A673 (cell line): Measurements from ENCODE around the gene KLF7. TPM values are rescaled to one million over a fixed set of nuclear protein-coding genes. Genes with fewer than 3 reads are reported as not detected.

Experiments used
- BruUV-seq: library from RNA; stranded (reverse); fragments of 400-500 nt; replicated peaks from 2 replicates; lab custom pipeline; 2021; lab: Mats Ljungman, UMichigan
- CTCF ChIA-PET: fragments of 300-600 bp; sonication (Branson Sonifier 250); formaldehyde crosslinking; loops from one replicate; lab custom pipeline; 2022; ENCODE audit warnings: antibody characterized with exemption; lab: Charles Lee
- POLR2A ChIA-PET: fragments of 300-600 bp; sonication (Branson Sonifier 250); formaldehyde crosslinking; loops from one replicate; lab custom pipeline; 2022; ENCODE audit warnings: antibody characterized with exemption; ENCODE audit not compliant: low non-redundant PET; lab: Charles Lee
- DNase-seq: peaks from one replicate; pipeline ENCODE4 v3.0.0-alpha.2; 2015; ENCODE audit warnings: low spot score
- H3K27ac ChIP-seq: fragments of 200-600 bp; sonication (generic); 2 replicates; pipeline ENCODE4 v1.5.1; 2016; ENCODE audit warnings: mixed run types, low read depth, mild to moderate bottlenecking, mixed read lengths, antibody characterized with exemption, low read length; ENCODE audit not compliant: poor library complexity, severe bottlenecking
- H3K27me3 ChIP-seq: fragments of 200-600 bp; sonication (generic); replicated peaks from 2 replicates; pipeline ENCODE4 v1.6.1; 2017; ENCODE audit warnings: mixed run types, low read depth, mild to moderate bottlenecking, mixed read lengths, antibody characterized with exemption, low read length; ENCODE audit not compliant: insufficient read depth, poor library complexity
- H3K36me3 ChIP-seq: fragments of 200-600 bp; sonication (generic); 2 replicates; pipeline ENCODE4 v1.6.1; 2016; ENCODE audit warnings: mixed run types, mild to moderate bottlenecking, mixed read lengths, antibody characterized with exemption, low read length; ENCODE audit not compliant: insufficient read depth, poor library complexity, severe bottlenecking
- H3K4me1 ChIP-seq: fragments of 200-600 bp; sonication (generic); 2 replicates; pipeline ENCODE4 v1.6.1; 2017; ENCODE audit warnings: mixed run types, mild to moderate bottlenecking, mixed read lengths, antibody characterized with exemption, low read length; ENCODE audit not compliant: insufficient read depth, poor library complexity, severe bottlenecking
- H3K4me3 ChIP-seq: fragments of 200-600 bp; sonication (generic); 2 replicates; pipeline ENCODE4 v1.5.1; 2016; ENCODE audit warnings: low read depth, mixed run types, mild to moderate bottlenecking, mixed read lengths, low read length; ENCODE audit not compliant: poor library complexity, severe bottlenecking
- H3K9me3 ChIP-seq: fragments of 200-600 bp; sonication (generic); 2 replicates; pipeline ENCODE4 v1.6.1; 2016; ENCODE audit warnings: mixed run types, low read depth, mild to moderate bottlenecking, mixed read lengths, antibody characterized with exemption, low read length; ENCODE audit not compliant: poor library complexity, severe bottlenecking
- EZH2 ChIP-seq: fragments of 200-600 bp; sonication (generic); IDR thresholded peaks from 2 replicates; pipeline ENCODE4 v1.6.1; 2017; ENCODE audit warnings: borderline replicate concordance, low read depth, mild to moderate bottlenecking, mixed read lengths, antibody characterized with exemption, low read length; ENCODE audit not compliant: poor library complexity, severe bottlenecking
- intact Hi-C: fragments of 100-400 bp; cut with micrococcal nuclease; formaldehyde crosslinking; loops from one replicate; pipeline ENCODE4 v1.10.0; 2022; ENCODE audit not compliant: unreplicated experiment
- total RNA-seq: library from RNA; stranded (reverse); gene quantifications from 2 replicates; pipeline ENCODE4 v1.2.3, GENCODE V29; 2021
- TF ChIP-seq, protein P1 (sequence below): fragments of 300-800, 200-600 bp; sonication (generic); conservative IDR thresholded peaks from 2 replicates; pipeline ENCODE4 v1.5.1; 2017; ENCODE audit warnings: low read depth, mild to moderate bottlenecking, antibody characterized with exemption, low read length, moderate library complexity, mixed read lengths

KLF7 gene
- total RNA-seq, 1 experiment from 2014 or later, result 16.4 TPM

DNA sequence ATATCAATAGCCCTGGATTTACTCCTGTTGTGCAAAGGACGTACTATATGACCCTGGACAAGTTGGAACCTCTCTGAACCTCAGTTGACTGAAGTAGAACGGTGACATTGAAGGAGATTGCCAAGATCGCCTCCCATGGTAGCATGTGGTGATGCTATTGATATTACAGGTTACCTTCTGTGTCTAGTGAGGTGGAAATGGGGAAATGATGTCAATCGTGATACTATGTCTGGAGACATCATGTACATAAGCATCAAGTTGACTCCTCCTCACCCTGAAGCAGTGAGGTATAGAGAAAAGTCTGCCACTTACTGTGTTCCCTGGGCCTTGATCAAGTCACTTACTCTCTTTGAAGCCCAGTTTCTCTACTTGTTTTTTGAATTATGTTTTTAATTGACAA lies 93.9 kb downstream of the KLF7 start:
- no peak for DNase-seq
- H3K36me3 ChIP-seq, result no peaks in the 10 kb centered on the region
- POLR2A ChIA-PET, result no interaction called here
- intact Hi-C loops, result loop anchor here (10.0 kb wide), 1 partner anchor 93 kb away; the partner anchor contains the start of gene KLF7
- TF ChIP-seq, protein P1, sequence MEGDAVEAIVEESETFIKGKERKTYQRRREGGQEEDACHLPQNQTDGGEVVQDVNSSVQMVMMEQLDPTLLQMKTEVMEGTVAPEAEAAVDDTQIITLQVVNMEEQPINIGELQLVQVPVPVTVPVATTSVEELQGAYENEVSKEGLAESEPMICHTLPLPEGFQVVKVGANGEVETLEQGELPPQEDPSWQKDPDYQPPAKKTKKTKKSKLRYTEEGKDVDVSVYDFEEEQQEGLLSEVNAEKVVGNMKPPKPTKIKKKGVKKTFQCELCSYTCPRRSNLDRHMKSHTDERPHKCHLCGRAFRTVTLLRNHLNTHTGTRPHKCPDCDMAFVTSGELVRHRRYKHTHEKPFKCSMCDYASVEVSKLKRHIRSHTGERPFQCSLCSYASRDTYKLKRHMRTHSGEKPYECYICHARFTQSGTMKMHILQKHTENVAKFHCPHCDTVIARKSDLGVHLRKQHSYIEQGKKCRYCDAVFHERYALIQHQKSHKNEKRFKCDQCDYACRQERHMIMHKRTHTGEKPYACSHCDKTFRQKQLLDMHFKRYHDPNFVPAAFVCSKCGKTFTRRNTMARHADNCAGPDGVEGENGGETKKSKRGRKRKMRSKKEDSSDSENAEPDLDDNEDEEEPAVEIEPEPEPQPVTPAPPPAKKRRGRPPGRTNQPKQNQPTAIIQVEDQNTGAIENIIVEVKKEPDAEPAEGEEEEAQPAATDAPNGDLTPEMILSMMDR, result no peak
- no peak for TF ChIP-seq EZH2
- H3K9me3 ChIP-seq, result no peaks in the 10 kb centered on the region
- no peaks in the 10 kb centered on the region for H3K27me3 ChIP-seq
- no TSS peak for BruUV-seq
- no peak overlapping the region for H3K4me3 ChIP-seq
- H3K4me1 ChIP-seq, result peaks cover 36% of the 10 kb centered on the region
- CTCF ChIA-PET, result no interaction called here
- H3K27ac ChIP-seq, result no peak overlapping the region

DNA sequence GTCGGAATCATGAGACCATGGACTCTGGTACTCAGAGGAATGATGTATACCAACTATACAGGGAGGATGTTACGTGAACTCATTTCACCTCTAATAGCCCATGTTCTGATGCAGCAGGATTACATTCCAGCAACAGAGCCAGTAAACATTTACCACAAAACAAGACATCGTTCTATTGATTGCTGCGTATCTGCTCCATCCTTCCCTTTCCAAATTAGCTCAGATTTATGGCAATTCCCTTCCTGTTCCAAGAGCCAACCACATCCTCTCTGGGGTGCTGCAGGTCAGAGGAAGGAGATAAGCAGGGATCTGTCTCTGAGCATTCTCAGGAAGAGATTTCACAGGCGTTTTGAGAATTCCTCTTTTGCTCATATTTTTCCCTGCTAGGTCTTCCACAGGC lies 98.3 kb downstream of the KLF7 start:
- no peak overlapping the region for H3K4me3 ChIP-seq
- H3K27ac ChIP-seq, result no peak overlapping the region
- POLR2A ChIA-PET, result no interaction called here
- no peaks in the 10 kb centered on the region for H3K36me3 ChIP-seq
- H3K4me1 ChIP-seq, result peaks cover 22% of the 10 kb centered on the region
- no peaks in the 10 kb centered on the region for H3K9me3 ChIP-seq
- intact Hi-C loops, result no loop called here
- TF ChIP-seq, protein P1, result no peak
- TF ChIP-seq EZH2, result no peak
- no peaks in the 10 kb centered on the region for H3K27me3 ChIP-seq
- CTCF ChIA-PET, result no interaction called here
- BruUV-seq, result no TSS peak
- DNase-seq, result no peak

DNA sequence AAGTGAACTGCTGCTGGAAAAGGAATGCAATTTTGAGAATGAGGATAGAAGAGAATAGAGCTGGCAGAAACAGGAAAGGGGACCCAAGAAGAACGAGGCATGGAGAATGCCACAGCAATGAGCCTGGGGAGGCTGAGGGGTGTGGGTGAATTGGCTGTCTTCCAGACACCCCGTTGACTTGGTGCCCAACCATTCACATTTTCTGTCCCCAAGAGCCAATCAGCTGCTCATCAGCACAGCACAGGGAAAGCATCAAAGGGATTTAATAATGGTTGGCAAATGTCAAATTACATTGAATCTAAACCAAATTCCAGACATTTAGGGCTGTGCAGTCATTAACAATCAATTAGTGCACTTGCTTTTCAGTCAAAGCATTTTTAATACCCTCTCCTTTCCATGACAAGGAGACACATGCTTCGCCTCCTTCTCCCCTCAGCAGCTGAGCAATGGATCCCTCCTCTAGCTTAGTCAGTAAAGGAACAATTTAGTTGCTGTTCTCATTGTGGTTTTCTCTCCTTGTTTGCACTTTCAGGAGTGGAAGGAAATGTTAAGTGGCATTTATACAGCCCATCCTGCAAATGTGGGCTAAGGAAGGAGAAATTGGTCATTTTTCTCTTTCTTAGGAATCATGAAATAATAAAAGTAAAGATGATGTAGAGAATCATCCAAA lies 98.8 kb downstream of the KLF7 start:
- BruUV-seq, result no TSS peak
- H3K4me3 ChIP-seq, result no peak overlapping the region
- no peaks in the 10 kb centered on the region for H3K9me3 ChIP-seq
- no peak for TF ChIP-seq EZH2
- TF ChIP-seq, protein P1, result no peak
- H3K27me3 ChIP-seq, result no peaks in the 10 kb centered on the region
- POLR2A ChIA-PET, result no interaction called here
- no peaks in the 10 kb centered on the region for H3K36me3 ChIP-seq
- H3K4me1 ChIP-seq, result peaks cover 22% of the 10 kb centered on the region
- no peak overlapping the region for H3K27ac ChIP-seq
- intact Hi-C loops, result no loop called here
- peak; percentile 44 for DNase-seq
- CTCF ChIA-PET, result no interaction called here
